Measurements from ENCODE around the gene RRP36.
A peak's percentile ranks its signal among the peaks of the same experiment; 100 is the strongest.
"Not testable (repeated sequence)": the region's sequence is repeated elsewhere in the genome, so short reads cannot be mapped to it uniquely, and the experiment has no call there.

Gene RRP36

GRCh38 chr6:43021270-43022047 lies at the start of gene RRP36:
TSS of gene RRP36 (plus strand) at chr6:43021623. CDS start at chr6:43021655, 32 bp downstream.
- DNase-seq, result peak; percentile 70

GRCh38 chr6:42971746-42972327 lies 49.6 kb upstream of the RRP36 start:
- DNase-seq, result no peak

- no peak for DNase-seq
Measured at GRCh38 chr6:42973926-42974325, 47.5 kb upstream of the RRP36 start.

- DNase-seq, result no peak
Measured at GRCh38 chr6:42974919-42975505, 46.4 kb upstream of the RRP36 start.

- DNase-seq, result peak; percentile 15
Measured at GRCh38 chr6:42978487-42978838, 43.0 kb upstream of the RRP36 start.

GRCh38 chr6:42978839-42979522 lies 42.4 kb upstream of the RRP36 start, which contains the start of gene PEX6:
TSS of gene PEX6 (minus strand) at chr6:42979181. CDS start at chr6:42979150, 31 bp downstream.
- DNase-seq, result peak; percentile 80

- peak; percentile 35 for DNase-seq
Measured at GRCh38 chr6:42979523-42980177, 41.8 kb upstream of the RRP36 start.

- peak; percentile 21 for DNase-seq
Measured at GRCh38 chr6:42981836-42982235, 39.6 kb upstream of the RRP36 start.

GRCh38 chr6:42984001-42984923 lies 37.2 kb upstream of the RRP36 start, which contains the start of gene PPP2R5D:
TSS of gene PPP2R5D (plus strand) at chr6:42984570. CDS start at chr6:42984678, 108 bp downstream.
- DNase-seq, result peak; percentile 99

- DNase-seq, result no peak
Measured at GRCh38 chr6:42984924-42985475, 36.4 kb upstream of the RRP36 start.

GRCh38 chr6:42987533-42988451 lies 33.6 kb upstream of the RRP36 start:
- no peak for DNase-seq

- DNase-seq, result no peak
Measured at GRCh38 chr6:42988486-42989020, 32.9 kb upstream of the RRP36 start.

- DNase-seq, result no peak
Measured at GRCh38 chr6:42989923-42990322, 31.5 kb upstream of the RRP36 start.

GRCh38 chr6:42993445-42993844 lies 28.0 kb upstream of the RRP36 start:
- no peak for DNase-seq

GRCh38 chr6:42996513-42996912 lies 24.9 kb upstream of the RRP36 start:
- no peak for DNase-seq

GRCh38 chr6:42998205-42998604 lies 23.2 kb upstream of the RRP36 start:
- not testable (repeated sequence) for DNase-seq

- DNase-seq, result no peak
Measured at GRCh38 chr6:43001843-43002242, 19.6 kb upstream of the RRP36 start.

- no peak for DNase-seq
Measured at GRCh38 chr6:43005844-43006243, 15.6 kb upstream of the RRP36 start.

GRCh38 chr6:43006251-43006650 lies 15.2 kb upstream of the RRP36 start:
- DNase-seq, result no peak

- no peak for DNase-seq
Measured at GRCh38 chr6:43007126-43007525, 14.3 kb upstream of the RRP36 start.

Data from HCEC 1CT (cell line).